T-cell (primary cell): ENCODE data around the gene PRPF8. TPM values are rescaled to one million over a fixed set of nuclear protein-coding genes. Genes with fewer than 3 reads are reported as not detected.

ENCODE experiments used
- ATAC-seq, 4 experiments: fragments of 200-7000 bp in 3 of 4; fragments of 150-1000 bp in 1 of 4; cut with Tn5 transposase; replicated peaks in 1 of 4; 1 replicate in 3 of 4; 2 replicates in 1 of 4; pipeline ENCODE4 v1.10.0; 2021; ENCODE audit warnings: moderate library complexity in 3 of 4, mild to moderate bottlenecking in 2 of 4, moderate number of reproducible peaks in 1 of 4
- CTCF ChIA-PET, 2 donors: fragments of 300-600 bp; sonication (Branson Sonifier 250); formaldehyde crosslinking; loops; one replicate each; lab custom pipeline; 2022; ENCODE audit warnings: antibody characterized with exemption in 2 of 2; lab: Charles Lee
- POLR2A ChIA-PET, 2 donors: fragments of 300-600 bp; sonication (Branson Sonifier 250); formaldehyde crosslinking; loops; one replicate each; lab custom pipeline; 2022; ENCODE audit warnings: antibody characterized with exemption in 2 of 2; lab: Charles Lee
- DNase-seq, 35 experiments: peaks; one replicate each; pipeline versions ENCODE4 v3.0.0 to v3.0.0-alpha.2; 2013 to 2023
- H3K27ac ChIP-seq: one replicate; pipeline ENCODE4 v1.5.1; 2013; ENCODE audit warnings: low read length
- H3K27me3 ChIP-seq, 2 experiments: replicated peaks in 1 of 2; 1 replicate in 1 of 2; 2 replicates in 1 of 2; pipeline versions ENCODE4 v1.6.1 to v1.7.0; 2013; ENCODE audit warnings: low read length in 1 of 2, mixed read lengths in 1 of 2; ENCODE audit not compliant: control insufficient read depth in 2 of 2, insufficient read depth in 2 of 2; ENCODE audit errors: extremely low read depth in 1 of 2
- H3K36me3 ChIP-seq, 2 donors: 1 replicate in 1 of 2; 2 replicates in 1 of 2; pipeline versions ENCODE4 v1.6.1 to v1.7.0; 2013; ENCODE audit warnings: low read length in 1 of 2; ENCODE audit not compliant: control insufficient read depth in 2 of 2, insufficient read depth in 1 of 2; ENCODE audit errors: extremely low read depth in 1 of 2
- H3K4me1 ChIP-seq, 2 experiments: 1 replicate in 1 of 2; 2 replicates in 1 of 2; pipeline versions ENCODE4 v1.6.1 to v1.7.0; 2013; ENCODE audit warnings: low read length in 2 of 2, mixed read lengths in 1 of 2; ENCODE audit not compliant: insufficient read depth in 2 of 2, control insufficient read depth in 1 of 2; ENCODE audit errors: extremely low read depth in 1 of 2
- H3K4me3 ChIP-seq, 2 donors: 1 replicate in 1 of 2; 2 replicates in 1 of 2; pipeline versions ENCODE4 v1.5.1 to v1.7.0; 2013; ENCODE audit warnings: mild to moderate bottlenecking in 2 of 2, low read length in 1 of 2, moderate library complexity in 1 of 2; ENCODE audit not compliant: control insufficient read depth in 1 of 2; ENCODE audit errors: extremely low read depth in 1 of 2
- H3K9me3 ChIP-seq: 2 replicates; pipeline ENCODE4 v1.7.0; 2013
- H3K27ac Mint-ChIP-seq, 2 donors: one replicate each; pipeline ENCODE4 v1.8.0; 2020 to 2021; ENCODE audit warnings: mild to moderate bottlenecking in 2 of 2, mixed read lengths in 2 of 2
- H3K27me3 Mint-ChIP-seq, 2 donors: one replicate each; pipeline ENCODE4 v1.8.0; 2021 to 2022; ENCODE audit warnings: mixed read lengths in 2 of 2
- H3K36me3 Mint-ChIP-seq: one replicate; pipeline ENCODE4 v1.8.0; 2021; ENCODE audit warnings: mixed read lengths
- H3K4me1 Mint-ChIP-seq, 3 donors: one replicate each; pipeline ENCODE4 v1.8.0; 2020 to 2022; ENCODE audit warnings: mixed read lengths in 3 of 3, mild to moderate bottlenecking in 1 of 3
- H3K4me3 Mint-ChIP-seq, 3 donors: one replicate each; pipeline ENCODE4 v1.8.0; 2020 to 2022; ENCODE audit warnings: mild to moderate bottlenecking in 3 of 3, mixed read lengths in 3 of 3, moderate library complexity in 3 of 3
- H3K9me3 Mint-ChIP-seq, 3 donors: one replicate each; pipeline ENCODE4 v1.8.0; 2020 to 2022; ENCODE audit warnings: mixed read lengths in 3 of 3
- WGBS: methylation state at CpG from one replicate; pipeline ENCODE4 v1.1.5; 2013; ENCODE audit warnings: missing lambda C conversion rate; ENCODE audit not compliant: insufficient coverage; 5-methylcytosine and 5-hydroxymethylcytosine counted together
- total RNA-seq, 35 experiments: library from RNA in 6 of 35; stranded (reverse) in 6 of 35; fragments of 120-200 nt in 1 of 35; gene quantifications; one replicate each; pipeline versions ENCODE4 v1.2.1 to v1.2.4 and lab custom pipeline; 2013 to 2026

PRPF8 gene
- total RNA-seq, 5 donors from 2014 or later (not counting 1 experiment from before 2014, with no cell fraction given) = 387 to 543 (median 409) TPM

- ChIA-PET CTCF (no interaction called here), POLR2A (no interaction called here)
- no peak overlapping the region for H3K4me3 ChIP-seq
- peaks cover 3% of the 10 kb centered on the region for H3K36me3 Mint-ChIP-seq
- peaks cover 0 to 2% of the 10 kb centered on the region in 2 donors for H3K27me3 Mint-ChIP-seq
- no peak overlapping the region for H3K27ac ChIP-seq
- H3K9me3 ChIP-seq = no peaks in the 10 kb centered on the region
- H3K36me3 ChIP-seq = no peaks in the 10 kb centered on the region
- DNase-seq (no peak), ATAC-seq (no peak)
- peaks cover 0 to 16% of the 10 kb centered on the region in 2 experiments for H3K27me3 ChIP-seq
- no peak overlapping the region for H3K27ac Mint-ChIP-seq
- H3K9me3 Mint-ChIP-seq = peaks cover 0 to 4% (median 0%) of the 10 kb centered on the region in 3 donors
- H3K4me1 Mint-ChIP-seq = peaks cover 0 to 4% (median 0%) of the 10 kb centered on the region in 3 donors
- H3K4me3 Mint-ChIP-seq = no peak overlapping the region
- WGBS = 60% methylated on average over 32 of the region's 35 CpGs
- H3K4me1 ChIP-seq = peaks cover 0 to 7% of the 10 kb centered on the region in 2 experiments
These were observed 79.7 kb downstream of the PRPF8 start for GRCh38 chr17:1604831-1605528.

- 95% methylated on average over 14 of the region's 14 CpGs for WGBS
- ATAC-seq = no peak
- no peak for DNase-seq
- Mint-ChIP-seq H3K4me3 (no peak overlapping the region), H3K27ac (no peak overlapping the region), H3K36me3 (peaks cover 3% of the 10 kb centered on the region), H3K4me1 (no peaks in the 10 kb centered on the region), H3K27me3 (peaks cover 0 to 2% of the 10 kb centered on the region in 2 donors), H3K9me3 (peaks cover 0 to 4% (median 0%) of the 10 kb centered on the region in 3 donors)
- H3K4me1 ChIP-seq = no peaks in the 10 kb centered on the region
- peaks cover 0 to 11% of the 10 kb centered on the region in 2 experiments for H3K27me3 ChIP-seq
- H3K36me3 ChIP-seq = peaks cover 0 to 2% of the 10 kb centered on the region in 2 donors
- POLR2A ChIA-PET = no interaction called here
- CTCF ChIA-PET = no interaction called here
- no peak overlapping the region for H3K4me3 ChIP-seq
- H3K9me3 ChIP-seq = no peaks in the 10 kb centered on the region
- H3K27ac ChIP-seq = no peak overlapping the region
These were observed 83.1 kb downstream of the PRPF8 start for GRCh38 chr17:1601571-1601970.

Other genes starting within 250 kb of the PRPF8 start
- gene CRK, start 228.6 kb downstream of the PRPF8 start, total RNA-seq = 10 to 100 TPM; 18.0 to 26.8 (median 22.6) TPM
- 10 to 100 TPM; 18.0 to 41.5 (median 31.2) TPM for gene MYO1C, start 192.2 kb downstream of the PRPF8 start, total RNA-seq
- gene INPP5K, start 168.3 kb downstream of the PRPF8 start, total RNA-seq = 100 to 1,000 TPM in 2 of 5 donors, 10 to 100 TPM in 3; 91.1 to 184 (median 97.0) TPM
- 10 to 100 TPM; 31.8 to 45.6 (median 43.7) TPM for gene PITPNA, start 122.1 kb downstream of the PRPF8 start, total RNA-seq
- gene SLC43A2, start 56.0 kb downstream of the PRPF8 start, total RNA-seq = 10 to 100 TPM in 1 of 5 donors, 1 to 10 TPM in 4; 3.8 to 14.7 (median 7.8) TPM
- gene SCARF1, start 39.1 kb downstream of the PRPF8 start, total RNA-seq = 1 to 10 TPM in 4 of 5 donors, under 1 TPM in 1; 0.83 to 2.0 (median 1.5) TPM
- gene RILP, start 35.0 kb downstream of the PRPF8 start, total RNA-seq = 1 to 10 TPM; 1.2 to 2.9 (median 2.0) TPM
- under 1 TPM; 0.25 to 0.82 (median 0.59) TPM for gene TLCD2, start 25.5 kb upstream of the PRPF8 start, total RNA-seq
- 10 to 100 TPM; 41.4 to 76.0 (median 63.1) TPM for gene WDR81, start 39.8 kb upstream of the PRPF8 start, total RNA-seq
- 1 to 10 TPM in 4 of 5 donors, under 1 TPM in 1; 0.86 to 2.9 (median 1.4) TPM for gene SERPINF2, start 58.0 kb upstream of the PRPF8 start, total RNA-seq
- gene SERPINF1, start 77.2 kb upstream of the PRPF8 start, total RNA-seq = 1 to 10 TPM in 4 of 5 donors, under 1 TPM in 1; 0.68 to 8.9 (median 4.4) TPM
- gene SMYD4, start 145.0 kb upstream of the PRPF8 start, total RNA-seq = 10 to 100 TPM; 24.4 to 42.7 (median 38.5) TPM
- gene RPA1, start 145.1 kb upstream of the PRPF8 start, total RNA-seq = 100 to 1,000 TPM in 3 of 5 donors, 10 to 100 TPM in 2; 78.9 to 124 (median 107) TPM